Spleen (tissue), 7 donors: ENCODE results near the gene WDFY4.

Source experiments
- POLR2A ChIP-seq, 3 donors: fragments of 450-650 bp; IDR thresholded peaks; one replicate each; pipeline ENCODE4 v1.5.1; 2017; ENCODE audit warnings: antibody characterized with exemption in 3 of 3, mild to moderate bottlenecking in 1 of 3
- POLR2AphosphoS5 ChIP-seq, 3 donors: sonication (generic); formaldehyde crosslinking; IDR thresholded peaks; one replicate each; pipeline ENCODE4 v1.5.1; 2017; ENCODE audit warnings: antibody characterized with exemption in 3 of 3
- TF ChIP-seq, protein P1 (sequence below), 11 experiments: fragments of 200-600 bp in 7 of 11; fragments of 450-650 bp in 4 of 11; sonication (generic) in 4 of 11; IDR thresholded peaks in 8 of 11; conservative IDR thresholded peaks in 3 of 11; 1 replicate in 7 of 11; 2 replicates in 4 of 11; pipeline versions ENCODE4 v1.4.0 to v1.8.0; 2016 to 2021; ENCODE audit warnings: antibody characterized with exemption in 11 of 11, inconsistent platforms in 4 of 11, mild to moderate bottlenecking in 1 of 11
- donor health status: DM: no; HTN: no; CAD: no; lungs with moderate emphysema.
- donor health status: DM: no; HTN: no; CAD: no.
- donor health status: DM: no; HTN: no; CAD: no.

DNA sequence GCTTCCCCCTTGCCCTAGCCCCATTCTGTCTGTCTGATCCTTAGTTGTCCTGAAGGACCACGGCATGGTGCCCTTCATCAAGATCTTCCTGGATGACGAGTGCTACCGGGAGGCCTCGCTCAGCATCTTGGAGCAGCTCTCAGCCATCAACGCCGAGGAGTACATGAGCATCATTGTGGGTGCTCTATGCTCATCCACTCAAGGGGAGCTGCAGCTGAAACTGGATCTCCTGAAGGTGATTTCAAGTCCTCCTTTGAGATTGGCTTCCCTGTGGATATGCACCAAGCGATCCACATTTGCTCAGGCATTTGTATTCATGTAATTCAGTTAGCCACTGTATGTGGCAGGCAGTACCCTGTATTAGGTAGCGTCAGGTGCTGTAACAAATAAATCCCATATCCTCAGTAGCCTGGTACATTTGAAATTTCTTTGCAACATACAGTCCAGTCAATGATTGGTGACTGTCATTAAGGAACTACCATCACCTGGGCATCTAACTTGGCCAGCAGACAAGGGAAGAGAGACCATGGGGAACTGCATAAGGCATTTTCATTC, 51.2 kb downstream of the WDFY4 start:
- TF ChIP-seq, protein P1, sequence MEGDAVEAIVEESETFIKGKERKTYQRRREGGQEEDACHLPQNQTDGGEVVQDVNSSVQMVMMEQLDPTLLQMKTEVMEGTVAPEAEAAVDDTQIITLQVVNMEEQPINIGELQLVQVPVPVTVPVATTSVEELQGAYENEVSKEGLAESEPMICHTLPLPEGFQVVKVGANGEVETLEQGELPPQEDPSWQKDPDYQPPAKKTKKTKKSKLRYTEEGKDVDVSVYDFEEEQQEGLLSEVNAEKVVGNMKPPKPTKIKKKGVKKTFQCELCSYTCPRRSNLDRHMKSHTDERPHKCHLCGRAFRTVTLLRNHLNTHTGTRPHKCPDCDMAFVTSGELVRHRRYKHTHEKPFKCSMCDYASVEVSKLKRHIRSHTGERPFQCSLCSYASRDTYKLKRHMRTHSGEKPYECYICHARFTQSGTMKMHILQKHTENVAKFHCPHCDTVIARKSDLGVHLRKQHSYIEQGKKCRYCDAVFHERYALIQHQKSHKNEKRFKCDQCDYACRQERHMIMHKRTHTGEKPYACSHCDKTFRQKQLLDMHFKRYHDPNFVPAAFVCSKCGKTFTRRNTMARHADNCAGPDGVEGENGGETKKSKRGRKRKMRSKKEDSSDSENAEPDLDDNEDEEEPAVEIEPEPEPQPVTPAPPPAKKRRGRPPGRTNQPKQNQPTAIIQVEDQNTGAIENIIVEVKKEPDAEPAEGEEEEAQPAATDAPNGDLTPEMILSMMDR (IDR thresholded peaks at IDR 0.05 in 8 of 11, conservative IDR thresholded peaks at IDR 0.05 in 3 of 11), result no peak
- TF ChIP-seq POLR2A (IDR thresholded peaks at IDR 0.05) (no peak), POLR2AphosphoS5 (IDR thresholded peaks at IDR 0.05) (no peak)
